ENCODE results near the gene RNF182.
"Not testable (repeated sequence)": the region's sequence is repeated elsewhere in the genome, so short reads cannot be mapped to it uniquely, and the experiment has no call there.

DNA sequence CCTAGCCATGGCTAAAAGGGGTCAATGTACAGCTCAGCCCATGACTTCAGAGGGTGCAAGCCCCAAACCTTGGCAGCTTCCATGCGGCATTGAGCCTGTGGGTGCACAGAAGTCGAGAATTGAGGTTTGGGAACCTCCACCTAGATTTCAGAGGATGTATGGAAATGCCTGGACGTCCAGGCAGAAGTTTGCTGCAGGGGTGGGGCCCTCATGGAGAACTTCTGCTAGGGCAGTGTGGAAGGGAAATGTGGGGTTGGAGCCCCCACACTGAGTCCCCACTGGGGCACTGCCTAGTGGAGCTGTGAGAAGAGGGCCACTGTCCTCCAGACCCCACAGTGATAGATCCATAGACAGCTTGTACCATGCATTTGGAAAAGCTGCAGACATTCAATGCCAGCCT is 47.9 kb downstream of the RNF182 start:
- TF ChIP-seq, protein P1, sequence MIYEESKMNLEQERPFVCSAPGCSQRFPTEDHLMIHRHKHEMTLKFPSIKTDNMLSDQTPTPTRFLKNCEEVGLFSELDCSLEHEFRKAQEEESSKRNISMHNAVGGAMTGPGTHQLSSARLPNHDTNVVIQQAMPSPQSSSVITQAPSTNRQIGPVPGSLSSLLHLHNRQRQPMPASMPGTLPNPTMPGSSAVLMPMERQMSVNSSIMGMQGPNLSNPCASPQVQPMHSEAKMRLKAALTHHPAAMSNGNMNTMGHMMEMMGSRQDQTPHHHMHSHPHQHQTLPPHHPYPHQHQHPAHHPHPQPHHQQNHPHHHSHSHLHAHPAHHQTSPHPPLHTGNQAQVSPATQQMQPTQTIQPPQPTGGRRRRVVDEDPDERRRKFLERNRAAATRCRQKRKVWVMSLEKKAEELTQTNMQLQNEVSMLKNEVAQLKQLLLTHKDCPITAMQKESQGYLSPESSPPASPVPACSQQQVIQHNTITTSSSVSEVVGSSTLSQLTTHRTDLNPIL (CRISPR knock-in tag; IDR thresholded peaks at IDR 0.05; ENCODE audit: low read depth): not testable (repeated sequence)
- not testable (repeated sequence) for TF ChIP-seq ISL1 (CRISPR knock-in tag; IDR thresholded peaks at IDR 0.05); ARNTL (CRISPR knock-in tag; IDR thresholded peaks at IDR 0.05; ENCODE audit: borderline replicate concordance, low read depth); TCF4 (CRISPR knock-in tag; IDR thresholded peaks at IDR 0.05; ENCODE audit: borderline replicate concordance); ZFP3 (CRISPR knock-in tag; IDR thresholded peaks at IDR 0.05); SNAI2 (CRISPR knock-in tag; IDR thresholded peaks at IDR 0.05); GLIS3 (CRISPR knock-in tag; IDR thresholded peaks at IDR 0.05); RARB (CRISPR knock-in tag; IDR thresholded peaks at IDR 0.05); ZNF565 (CRISPR knock-in tag; conservative IDR thresholded peaks at IDR 0.05; ENCODE audit: low read depth); ZC3H10 (CRISPR knock-in tag; IDR thresholded peaks at IDR 0.05); BACH2 (CRISPR knock-in tag; IDR thresholded peaks at IDR 0.05; ENCODE audit: borderline replicate concordance); ZNF8 (CRISPR knock-in tag; IDR thresholded peaks at IDR 0.05)
- TF ChIP-seq, protein P2, sequence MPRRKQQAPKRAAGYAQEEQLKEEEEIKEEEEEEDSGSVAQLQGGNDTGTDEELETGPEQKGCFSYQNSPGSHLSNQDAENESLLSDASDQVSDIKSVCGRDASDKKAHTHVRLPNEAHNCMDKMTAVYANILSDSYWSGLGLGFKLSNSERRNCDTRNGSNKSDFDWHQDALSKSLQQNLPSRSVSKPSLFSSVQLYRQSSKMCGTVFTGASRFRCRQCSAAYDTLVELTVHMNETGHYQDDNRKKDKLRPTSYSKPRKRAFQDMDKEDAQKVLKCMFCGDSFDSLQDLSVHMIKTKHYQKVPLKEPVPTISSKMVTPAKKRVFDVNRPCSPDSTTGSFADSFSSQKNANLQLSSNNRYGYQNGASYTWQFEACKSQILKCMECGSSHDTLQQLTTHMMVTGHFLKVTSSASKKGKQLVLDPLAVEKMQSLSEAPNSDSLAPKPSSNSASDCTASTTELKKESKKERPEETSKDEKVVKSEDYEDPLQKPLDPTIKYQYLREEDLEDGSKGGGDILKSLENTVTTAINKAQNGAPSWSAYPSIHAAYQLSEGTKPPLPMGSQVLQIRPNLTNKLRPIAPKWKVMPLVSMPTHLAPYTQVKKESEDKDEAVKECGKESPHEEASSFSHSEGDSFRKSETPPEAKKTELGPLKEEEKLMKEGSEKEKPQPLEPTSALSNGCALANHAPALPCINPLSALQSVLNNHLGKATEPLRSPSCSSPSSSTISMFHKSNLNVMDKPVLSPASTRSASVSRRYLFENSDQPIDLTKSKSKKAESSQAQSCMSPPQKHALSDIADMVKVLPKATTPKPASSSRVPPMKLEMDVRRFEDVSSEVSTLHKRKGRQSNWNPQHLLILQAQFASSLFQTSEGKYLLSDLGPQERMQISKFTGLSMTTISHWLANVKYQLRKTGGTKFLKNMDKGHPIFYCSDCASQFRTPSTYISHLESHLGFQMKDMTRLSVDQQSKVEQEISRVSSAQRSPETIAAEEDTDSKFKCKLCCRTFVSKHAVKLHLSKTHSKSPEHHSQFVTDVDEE (CRISPR knock-in tag; IDR thresholded peaks at IDR 0.05): not testable (repeated sequence)

Measured in SK-N-SH treated with all-trans-retinoic acid at 6 μM for 48 hours (cell line).